GM18526 (cell line): ENCODE results near the gene MYRF.

Source experiments
- POLR2A ChIP-seq: IDR thresholded peaks from 3 replicates; pipeline ENCODE4 v1.6.1; 2011; ENCODE audit not compliant: insufficient read length; ENCODE audit errors: extremely low read depth

The MYRF gene

DNA sequence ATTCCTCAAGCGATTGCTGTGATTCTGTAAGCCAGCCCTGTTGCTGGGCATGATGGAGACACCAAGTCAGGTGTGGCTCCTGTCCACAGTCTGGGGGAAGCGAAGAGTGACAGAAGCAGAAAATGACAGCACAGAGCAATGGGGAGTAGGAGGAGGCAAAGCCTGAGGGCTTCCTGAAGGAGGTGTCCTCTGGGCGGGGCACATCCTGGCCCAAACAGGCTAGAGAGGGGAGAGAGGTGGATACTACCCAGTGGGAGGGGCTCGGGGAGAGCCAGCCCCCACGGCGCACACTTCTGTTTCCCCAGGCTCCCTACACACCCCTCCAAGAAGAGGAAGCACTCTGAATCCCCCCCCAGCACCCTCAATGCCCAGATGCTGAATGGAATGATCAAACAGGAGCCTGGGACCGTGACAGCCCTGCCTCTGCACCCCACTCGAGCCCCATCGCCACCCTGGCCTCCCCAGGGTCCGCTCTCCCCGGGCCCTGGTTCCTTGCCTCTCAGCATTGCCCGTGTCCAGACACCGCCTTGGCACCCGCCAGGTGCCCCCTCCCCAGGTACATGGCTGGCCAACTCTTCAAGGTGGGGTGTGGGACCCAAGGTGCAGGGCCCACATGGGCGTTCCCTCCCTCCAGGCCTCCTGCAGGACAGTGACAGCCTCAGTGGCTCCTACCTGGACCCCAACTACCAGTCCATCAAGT is 18.9 kb downstream of the MYRF start:
- no peak for TF ChIP-seq POLR2A

DNA sequence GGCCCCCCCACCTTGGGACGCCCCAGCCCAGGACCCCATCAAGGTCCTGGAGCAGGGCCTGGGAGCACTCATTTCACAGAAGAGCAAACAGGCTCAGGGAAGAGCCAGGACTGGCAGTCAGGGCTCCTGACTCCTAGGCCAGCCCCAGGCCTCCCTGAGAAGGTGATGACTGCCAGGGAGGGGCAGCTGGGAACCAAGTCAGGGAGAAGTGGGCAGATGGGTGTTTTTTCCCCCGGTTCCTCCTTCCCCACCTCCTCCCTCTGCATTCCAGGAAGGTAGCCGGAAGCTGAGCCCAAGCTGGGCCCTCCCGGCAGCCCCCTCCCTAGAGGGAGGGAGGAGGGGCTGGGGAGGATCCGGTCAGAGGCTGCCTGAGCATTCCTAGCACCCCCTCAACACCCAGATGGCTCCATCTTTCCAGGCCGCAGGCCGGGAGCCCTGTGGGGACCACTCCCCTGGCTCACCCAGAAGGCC is 19.6 kb downstream of the MYRF start:
- TF ChIP-seq POLR2A = no peak

DNA sequence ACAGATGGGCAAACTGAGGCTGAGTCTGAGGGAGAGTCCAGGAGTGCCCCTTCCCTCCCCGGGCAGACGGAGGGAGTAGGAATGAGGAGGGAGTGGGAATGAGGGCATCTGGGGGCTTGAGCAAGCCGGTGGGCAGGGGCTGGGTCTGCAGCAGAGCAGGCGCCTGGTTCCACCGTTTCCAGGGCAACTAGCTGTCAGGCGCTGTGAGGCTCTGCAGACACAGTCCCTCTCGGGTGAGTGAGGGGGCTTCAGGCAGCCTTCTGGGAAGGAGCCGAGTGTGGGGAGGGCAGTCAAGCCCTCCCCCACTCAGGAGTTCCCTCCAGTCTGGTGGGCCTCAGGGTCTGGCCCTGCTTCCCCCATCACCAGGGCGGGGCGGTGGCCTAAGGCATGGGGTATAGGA is 20.9 kb downstream of the MYRF start:
- TF ChIP-seq POLR2A = no peak

DNA sequence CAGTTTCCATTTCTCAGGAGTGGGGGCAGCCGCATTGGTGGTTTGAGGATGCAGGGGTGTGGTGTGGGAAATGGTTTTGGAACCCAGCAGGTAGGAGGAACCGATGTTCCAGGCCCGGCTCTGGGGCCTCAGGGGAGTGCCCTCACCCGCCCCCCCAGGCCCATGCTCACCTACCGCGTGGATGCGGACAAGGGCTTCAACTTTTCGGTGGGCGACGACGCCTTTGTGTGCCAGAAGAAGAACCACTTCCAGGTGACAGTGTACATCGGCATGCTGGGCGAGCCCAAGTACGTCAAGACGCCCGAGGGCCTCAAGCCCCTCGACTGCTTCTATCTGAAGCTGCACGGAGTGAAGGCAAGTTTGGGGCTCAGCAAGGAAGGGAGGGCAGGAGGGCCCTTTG is 21.4 kb downstream of the MYRF start:
- no peak for TF ChIP-seq POLR2A

DNA sequence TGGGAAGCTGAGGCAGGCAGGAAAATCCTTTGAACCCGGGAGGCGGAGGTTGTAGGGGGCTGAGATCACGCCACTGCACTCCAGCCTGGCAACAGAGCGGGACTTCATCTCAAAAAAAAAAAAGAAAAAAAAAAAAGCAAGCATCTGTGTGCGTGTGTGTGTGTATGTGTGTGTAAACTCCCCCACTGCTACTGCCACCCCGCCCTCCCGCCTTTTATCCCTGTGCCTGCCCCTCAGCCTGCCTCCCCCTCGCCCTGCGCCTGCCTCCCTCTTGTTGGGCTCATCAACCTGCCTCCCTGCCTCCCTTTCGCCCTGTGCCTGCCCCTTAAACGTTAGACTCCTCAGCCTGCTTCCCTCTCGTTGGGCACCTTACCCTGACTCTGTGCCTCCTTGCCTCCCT is 22.0 kb downstream of the MYRF start:
- TF ChIP-seq POLR2A = no peak

DNA sequence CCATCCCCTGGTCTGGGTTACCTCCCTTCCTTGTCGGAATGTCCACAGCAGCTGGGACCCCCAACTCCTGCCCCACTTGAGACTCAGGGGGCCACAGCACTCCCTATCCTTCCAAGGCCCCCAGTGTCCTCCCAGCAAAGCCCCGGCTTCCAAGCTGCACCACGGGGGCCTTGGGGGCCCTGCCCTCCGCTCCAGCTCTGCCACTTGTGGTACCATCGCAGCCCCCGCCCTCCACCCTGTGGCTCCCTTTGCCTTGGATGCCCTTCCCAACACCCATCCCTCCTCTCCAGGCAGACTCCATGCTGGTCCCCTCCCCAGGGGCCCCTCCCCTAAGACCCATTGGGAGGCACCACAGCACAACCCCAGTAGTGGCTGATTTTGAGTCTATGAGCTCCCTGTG is 22.7 kb downstream of the MYRF start:
- no peak for TF ChIP-seq POLR2A

DNA sequence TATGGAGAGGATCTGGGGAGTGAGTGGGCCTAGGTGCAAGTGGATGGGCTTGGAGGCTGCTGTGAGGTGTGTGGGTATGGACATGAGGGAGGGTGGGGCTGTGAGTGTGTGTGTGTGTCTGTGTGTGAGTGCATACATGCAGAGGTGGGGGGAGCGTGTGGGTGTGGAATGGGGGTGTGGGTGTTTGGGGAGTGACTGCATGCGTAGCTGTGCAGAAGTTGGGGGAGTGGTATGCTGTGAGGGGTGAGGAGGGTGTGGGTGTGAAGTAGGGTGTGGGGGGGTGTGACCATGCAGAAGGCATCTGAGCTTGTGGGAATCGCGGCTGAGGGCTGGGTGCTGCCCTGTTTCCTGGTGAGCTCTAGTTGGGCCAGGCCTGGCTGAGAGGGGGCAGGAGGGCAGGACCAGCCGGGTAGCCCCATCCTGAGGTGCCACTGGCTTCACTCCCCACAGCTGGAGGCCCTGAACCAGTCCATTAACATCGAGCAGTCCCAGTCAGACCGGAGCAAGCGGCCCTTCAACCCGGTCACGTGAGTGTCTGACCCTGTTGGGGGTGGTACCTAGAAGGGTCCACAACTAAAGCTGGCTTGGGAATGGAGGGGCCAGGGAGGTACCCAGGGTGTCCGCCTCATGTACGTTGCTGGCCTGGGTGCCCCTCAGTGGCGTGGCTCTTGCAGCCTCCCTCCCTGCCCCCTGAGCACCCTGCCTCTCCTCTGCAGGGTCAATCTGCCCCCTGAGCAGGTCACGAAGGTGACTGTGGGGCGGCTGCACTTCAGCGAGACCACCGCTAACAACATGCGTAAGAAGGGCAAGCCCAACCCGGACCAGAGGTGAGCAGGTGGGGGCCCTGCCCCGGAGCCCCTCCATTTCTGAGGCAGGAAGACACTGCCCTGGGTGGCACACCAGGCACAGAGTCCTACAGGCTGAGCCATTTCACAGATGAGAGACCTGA is 23.4 kb downstream of the MYRF start:
- TF ChIP-seq POLR2A = no peak

DNA sequence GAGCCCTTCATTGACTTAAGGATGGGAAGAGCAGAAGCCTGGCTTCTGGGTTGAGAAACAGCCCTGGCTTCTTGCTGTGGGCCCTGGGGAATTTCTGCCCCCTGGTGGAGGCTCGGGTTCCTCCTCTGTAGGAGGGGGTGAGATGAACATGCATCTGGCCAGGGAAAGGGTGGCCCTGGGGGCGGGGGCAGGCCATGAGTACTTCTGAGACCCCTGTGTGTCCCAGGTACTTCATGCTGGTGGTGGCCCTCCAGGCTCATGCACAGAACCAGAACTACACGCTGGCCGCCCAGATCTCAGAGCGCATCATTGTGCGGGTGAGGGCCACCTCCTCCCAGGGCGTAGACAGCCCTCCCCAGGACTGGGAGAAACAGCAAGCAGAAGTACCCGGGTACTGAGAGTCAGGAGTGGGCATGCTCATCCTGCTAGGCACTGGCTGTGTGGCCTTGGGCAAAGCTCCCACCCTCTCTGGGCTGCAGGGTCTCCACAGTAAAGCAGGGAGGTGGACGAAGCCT is 24.2 kb downstream of the MYRF start:
- no peak for TF ChIP-seq POLR2A

DNA sequence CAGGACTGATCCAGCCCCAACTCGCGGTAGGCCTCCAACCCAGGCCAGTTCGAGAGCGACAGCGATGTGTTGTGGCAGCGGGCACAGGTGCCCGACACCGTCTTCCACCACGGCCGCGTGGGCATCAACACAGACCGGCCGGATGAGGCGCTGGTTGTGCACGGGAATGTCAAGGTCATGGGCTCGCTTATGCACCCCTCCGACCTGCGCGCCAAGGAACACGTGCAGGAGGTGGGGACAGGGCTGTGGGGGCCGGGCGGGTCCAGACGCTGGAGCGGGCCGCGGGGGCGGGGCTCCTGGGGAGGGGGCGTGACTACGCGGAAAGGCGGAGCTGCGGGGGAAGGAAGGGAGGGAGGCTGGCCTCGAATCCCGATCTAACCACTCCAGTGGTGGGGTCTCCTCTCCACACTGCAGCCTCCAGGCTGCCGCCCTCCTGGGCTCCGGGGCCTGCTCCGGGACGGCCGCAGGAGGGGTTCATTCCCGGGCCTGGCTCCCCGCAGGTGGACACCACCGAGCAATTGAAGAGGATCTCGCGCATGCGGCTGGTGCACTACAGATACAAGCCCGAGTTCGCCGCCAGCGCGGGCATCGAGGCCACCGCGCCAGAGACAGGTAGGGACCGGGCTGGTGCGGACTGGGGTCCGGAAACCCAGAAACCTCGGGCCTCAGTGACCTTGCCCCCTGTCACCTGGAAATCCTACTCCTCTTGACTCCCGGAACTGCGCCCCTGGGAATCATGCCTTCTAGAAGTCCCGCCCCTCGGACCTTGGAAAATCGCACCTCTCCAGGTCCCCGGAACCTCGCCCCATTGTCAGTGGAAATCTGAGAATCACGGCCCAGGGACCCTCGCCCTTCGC is 25.0 kb downstream of the MYRF start:
- TF ChIP-seq POLR2A = no peak

DNA sequence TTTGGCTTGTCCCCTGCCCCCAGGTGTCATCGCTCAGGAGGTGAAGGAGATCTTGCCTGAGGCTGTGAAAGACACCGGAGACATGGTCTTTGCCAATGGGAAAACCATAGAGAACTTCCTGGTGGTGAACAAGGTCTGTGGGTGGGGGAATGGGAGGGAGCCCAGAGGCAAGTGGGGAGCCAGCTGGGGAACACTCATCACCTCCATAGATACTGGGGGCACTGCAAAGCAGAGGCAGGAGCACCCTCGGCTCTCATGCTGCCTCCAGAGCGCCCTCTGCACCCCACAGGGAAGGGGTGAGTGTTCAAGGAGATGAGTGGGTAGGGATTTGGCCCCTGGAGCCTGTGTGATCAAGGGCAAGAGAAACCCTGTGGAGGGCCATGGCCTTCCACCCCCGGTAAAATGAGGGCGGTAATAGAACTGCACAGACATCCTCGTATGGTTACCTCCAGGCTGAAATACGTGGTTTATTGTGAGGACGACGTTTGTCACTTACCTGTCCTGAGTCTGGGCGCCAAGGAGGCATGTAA is 26.0 kb downstream of the MYRF start:
- TF ChIP-seq POLR2A = no peak

DNA sequence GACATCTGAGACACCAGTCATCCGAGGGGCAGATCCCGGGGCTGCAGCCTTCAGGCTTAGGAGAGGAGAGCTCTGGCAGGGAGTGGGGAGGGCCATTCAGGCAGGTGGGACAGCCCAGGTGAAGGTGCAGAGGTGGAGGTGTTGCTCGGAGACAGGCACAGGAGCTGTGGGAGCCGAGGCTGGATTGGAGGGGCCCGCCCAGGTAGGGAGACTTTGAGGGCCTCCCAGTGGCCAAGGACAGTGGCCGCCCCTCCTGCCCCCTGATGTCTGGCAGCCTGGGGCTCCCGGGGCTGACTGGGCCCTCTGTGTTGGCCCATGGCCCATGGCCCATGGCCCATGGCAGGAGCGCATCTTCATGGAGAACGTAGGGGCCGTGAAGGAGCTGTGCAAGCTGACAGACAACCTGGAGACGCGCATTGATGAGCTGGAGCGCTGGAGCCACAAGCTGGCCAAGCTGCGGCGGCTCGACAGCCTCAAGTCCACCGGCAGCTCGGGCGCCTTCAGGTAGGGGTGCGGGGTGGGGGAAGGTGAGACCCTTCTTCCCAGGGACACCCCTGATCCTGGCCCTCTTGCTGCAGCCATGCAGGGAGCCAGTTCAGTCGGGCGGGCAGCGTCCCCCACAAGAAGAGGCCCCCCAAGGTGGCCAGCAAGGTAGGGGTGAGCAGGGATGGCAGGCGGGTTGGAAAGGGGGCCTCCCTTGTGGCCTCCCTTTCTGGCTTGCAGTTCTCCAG is 26.6 kb downstream of the MYRF start:
- no peak for TF ChIP-seq POLR2A

DNA sequence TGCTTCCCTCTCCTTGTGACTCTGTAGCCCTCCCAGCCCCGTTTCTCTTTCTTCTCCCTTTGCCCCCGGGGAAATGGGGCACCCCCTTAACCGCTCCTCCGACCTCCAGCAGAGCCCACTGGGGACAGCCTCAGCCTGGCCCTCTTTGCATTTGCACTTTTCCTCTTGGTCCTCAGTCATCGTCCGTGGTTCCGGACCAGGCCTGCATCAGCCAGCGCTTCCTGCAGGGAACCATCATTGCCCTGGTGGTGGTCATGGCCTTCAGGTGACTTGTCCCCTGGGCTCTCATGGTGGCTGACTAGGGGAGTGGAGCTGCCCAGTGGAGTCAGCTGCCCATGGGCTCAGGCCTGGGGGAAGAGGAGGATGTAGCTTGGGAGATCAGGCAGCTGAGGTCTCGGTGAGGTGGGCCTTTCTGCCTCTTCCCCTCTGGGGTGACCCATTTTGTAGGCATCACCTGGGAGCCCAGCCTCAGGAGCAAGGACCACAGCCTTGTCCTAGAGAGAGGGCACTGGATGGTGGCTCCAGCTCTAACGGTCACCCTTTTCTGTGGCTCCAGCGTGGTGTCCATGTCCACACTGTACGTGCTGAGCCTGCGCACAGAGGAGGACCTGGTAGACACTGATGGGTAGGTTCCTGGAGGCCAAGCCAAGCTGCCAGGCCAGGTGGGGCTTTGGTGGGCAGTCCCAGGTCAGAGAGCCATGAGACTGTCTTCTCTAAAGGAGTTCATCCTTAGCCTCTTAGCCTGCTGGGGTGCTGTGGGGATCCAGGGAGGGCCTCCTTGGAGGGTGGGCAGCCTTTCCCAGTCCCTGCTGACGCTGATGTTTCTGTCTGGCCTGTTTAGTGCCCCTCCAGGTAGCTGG is 27.5 kb downstream of the MYRF start:
- no peak for TF ChIP-seq POLR2A

DNA sequence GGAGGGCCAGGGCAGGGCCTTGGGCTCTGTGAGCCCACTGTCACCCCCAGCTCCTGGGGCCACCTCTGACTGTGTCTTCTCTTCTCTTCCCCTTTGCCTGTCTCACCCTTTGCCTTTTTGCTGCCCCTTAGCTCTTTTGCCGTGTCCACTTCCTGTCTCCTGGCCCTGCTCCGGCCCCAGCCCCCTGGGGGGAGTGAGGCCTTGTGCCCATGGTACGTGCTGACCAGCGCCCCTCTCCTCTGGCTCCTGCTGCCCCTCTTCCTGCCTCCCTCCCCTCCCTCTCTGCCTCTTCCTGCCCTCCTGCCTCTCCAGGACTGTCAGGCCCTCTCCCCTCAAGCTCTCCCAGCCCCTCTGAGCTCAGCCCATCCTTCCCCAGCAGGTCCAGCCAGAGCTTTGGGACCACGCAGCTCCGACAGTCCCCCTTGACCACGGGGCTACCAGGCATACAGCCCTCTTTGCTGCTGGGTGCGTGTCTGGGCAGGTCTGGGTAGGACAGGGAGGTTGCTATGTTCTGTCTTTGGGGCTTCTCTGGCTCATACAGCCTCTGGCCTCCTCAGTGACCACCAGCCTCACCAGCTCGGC is 28.2 kb downstream of the MYRF start:
- no peak for TF ChIP-seq POLR2A
